Spinal cord (tissue), 10 donors: ENCODE measurements around the gene CUL1. TPM values are rescaled to one million over a fixed set of nuclear protein-coding genes. Genes with fewer than 3 reads are reported as not detected.

Source experiments
- DNase-seq, 6 donors: peaks; one replicate each; pipeline versions ENCODE4 v3.0.0 to v3.0.0-alpha.2; 2013 to 2015; ENCODE audit warnings: low spot score in 6 of 6, low read depth in 4 of 6
- H3K27ac ChIP-seq: one replicate; pipeline ENCODE4 v1.5.1; 2013; ENCODE audit warnings: low read depth, low read length, control low read depth
- H3K27me3 ChIP-seq: one replicate; pipeline ENCODE4 v1.6.1; 2013; ENCODE audit warnings: low read length; ENCODE audit not compliant: control insufficient read depth, insufficient read depth
- H3K36me3 ChIP-seq: one replicate; pipeline ENCODE4 v1.6.1; 2013; ENCODE audit warnings: low read length; ENCODE audit not compliant: control insufficient read depth, insufficient read depth
- H3K4me1 ChIP-seq: one replicate; pipeline ENCODE4 v1.6.1; 2013; ENCODE audit warnings: low read length; ENCODE audit not compliant: control insufficient read depth, insufficient read depth
- H3K4me3 ChIP-seq: one replicate; pipeline ENCODE4 v1.5.1; 2013; ENCODE audit warnings: low read depth, low read length, control low read depth
- H3K9me3 ChIP-seq: one replicate; pipeline ENCODE4 v1.6.1; 2013; ENCODE audit warnings: low read length; ENCODE audit not compliant: control insufficient read depth, insufficient read depth
- WGBS: methylation state at CpG from one replicate; pipeline ENCODE4 v1.1.5; 2013; ENCODE audit warnings: missing lambda C conversion rate; ENCODE audit not compliant: insufficient coverage; 5-methylcytosine and 5-hydroxymethylcytosine counted together
- polyA plus RNA-seq, 2 donors: library from polyadenylated mRNA; unstranded; fragments of 120-200 nt; gene quantifications; one replicate each; pipeline ENCODE4 v1.2.1, GENCODE V29; 2013; ENCODE audit not compliant: insufficient read length in 2 of 2
- total RNA-seq, 2 donors: library from RNA; depleted of rRNA in 1 of 2; stranded (reverse); fragments of 120-200 nt in 1 of 2; fragments of >200 nt in 1 of 2; gene quantifications; one replicate each; pipeline versions ENCODE4 v1.2.3 to v1.2.4, GENCODE V29; 2013 to 2014
- donor health status: healthy.

The CUL1 gene
- total and polyA plus RNA-seq, 4 donors, result 48.4 to 61.4 (median 53.1) TPM

GRCh38 chr7:148804343-148805235 is 105.9 kb downstream of the CUL1 start:
- Histone ChIP-seq H3K4me3 (no peak overlapping the region), H3K36me3 (peaks cover 45% of the 10 kb centered on the region), H3K9me3 (no peaks in the 10 kb centered on the region), H3K27ac (no peak overlapping the region), H3K4me1 (peaks cover 5% of the 10 kb centered on the region), H3K27me3 (no peaks in the 10 kb centered on the region)
- no peak for DNase-seq
- 84% methylated on average over 8 of the region's 10 CpGs for WGBS

DNA sequence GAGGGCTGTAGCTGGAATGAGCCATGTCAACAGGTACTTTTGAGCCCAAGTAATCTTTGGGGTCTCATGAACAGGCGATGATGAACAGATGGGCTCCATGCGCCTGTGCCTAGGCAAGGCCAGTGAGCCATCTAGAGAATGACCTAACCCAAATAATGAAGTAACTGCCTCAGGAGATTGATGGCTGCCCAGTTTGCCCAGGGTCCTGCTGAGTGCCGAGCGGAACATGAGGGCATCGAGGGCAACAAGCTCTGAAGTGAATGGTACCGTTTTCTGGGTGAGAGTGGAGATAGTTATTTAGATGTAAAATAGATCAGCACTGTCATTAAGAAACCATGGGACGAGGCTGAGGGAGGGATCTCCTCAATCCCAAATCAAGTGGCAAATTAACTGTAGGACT is 107.5 kb downstream of the CUL1 start:
- no peaks in the 10 kb centered on the region for H3K27me3 ChIP-seq
- peaks cover 43% of the 10 kb centered on the region for H3K36me3 ChIP-seq
- peaks cover 8% of the 10 kb centered on the region for H3K4me1 ChIP-seq
- no peak overlapping the region for H3K4me3 ChIP-seq
- 84% methylated on average over 6 of the region's 7 CpGs for WGBS
- no peak overlapping the region for H3K27ac ChIP-seq
- no peaks in the 10 kb centered on the region for H3K9me3 ChIP-seq
- no peak for DNase-seq

- no CpG with 5 or more reads among the region's 4 CpGs for WGBS
- no peak overlapping the region for H3K27ac ChIP-seq
- H3K27me3 ChIP-seq, result no peaks in the 10 kb centered on the region
- DNase-seq, result peak in 1 of 6 donors; percentile 60
- peaks cover 35% of the 10 kb centered on the region for H3K36me3 ChIP-seq
- no peaks in the 10 kb centered on the region for H3K9me3 ChIP-seq
- H3K4me1 ChIP-seq, result peaks cover 8% of the 10 kb centered on the region
- H3K4me3 ChIP-seq, result no peak overlapping the region
Measured at GRCh38 chr7:148807436-148807835, 108.7 kb downstream of the CUL1 start.

DNA sequence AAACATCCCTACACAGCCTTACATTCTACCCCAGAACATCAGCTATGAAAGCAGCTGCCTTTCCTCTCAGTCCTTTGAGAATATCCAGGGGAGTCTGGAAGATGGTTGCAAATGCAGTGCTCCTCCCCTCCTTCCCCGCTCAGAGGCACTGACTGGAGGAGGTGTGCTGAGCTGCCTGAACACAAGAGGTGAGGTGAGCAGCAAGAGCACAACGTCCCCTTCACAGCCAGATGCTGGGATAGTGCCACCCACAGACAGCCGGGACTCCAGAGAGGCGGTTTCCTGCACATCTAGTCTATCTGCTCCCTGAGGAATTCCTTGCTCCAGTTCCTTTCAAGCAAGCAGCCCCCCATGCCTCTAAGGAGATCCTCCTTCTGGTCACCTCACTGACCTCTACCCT is 111.2 kb downstream of the CUL1 start:
- DNase-seq, result peak in 1 of 6 donors; percentile 12
- Histone ChIP-seq H3K36me3 (peaks cover 21% of the 10 kb centered on the region), H3K4me1 (peaks cover 8% of the 10 kb centered on the region), H3K27me3 (no peaks in the 10 kb centered on the region), H3K4me3 (no peak overlapping the region), H3K9me3 (no peaks in the 10 kb centered on the region), H3K27ac (no peak overlapping the region)
- WGBS, result 55% methylated on average over 2 of the region's 4 CpGs

GRCh38 chr7:148811892-148812291 is 113.2 kb downstream of the CUL1 start:
- Histone ChIP-seq H3K36me3 (peaks cover 18% of the 10 kb centered on the region), H3K27ac (no peak overlapping the region), H3K27me3 (no peaks in the 10 kb centered on the region), H3K4me1 (peaks cover 8% of the 10 kb centered on the region), H3K9me3 (no peaks in the 10 kb centered on the region), H3K4me3 (no peak overlapping the region)
- DNase-seq, result no peak
- WGBS, result 93% methylated on average over 2 of the region's 4 CpGs

DNA sequence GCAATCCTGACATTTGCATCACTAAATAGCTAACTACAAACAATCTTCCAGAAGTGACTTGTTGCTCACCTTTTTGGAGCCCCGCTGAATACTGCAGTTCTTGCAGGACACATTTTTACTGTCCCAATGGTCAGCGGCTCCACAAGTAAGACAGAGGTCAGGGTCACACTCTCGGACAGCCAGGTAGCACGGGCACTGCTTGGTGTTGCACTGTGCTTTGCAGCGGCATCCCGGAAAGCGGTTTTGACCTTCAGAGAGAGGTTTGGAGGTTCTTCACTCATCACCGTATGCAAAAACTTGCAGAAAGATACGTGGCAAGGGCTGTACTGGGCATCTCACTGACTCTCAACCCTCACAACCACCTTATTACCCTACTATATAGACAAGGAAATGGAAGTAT is 115.2 kb downstream of the CUL1 start:
- WGBS, result 95% methylated on average over 8 of the region's 9 CpGs
- DNase-seq, result no peak
- peaks cover 13% of the 10 kb centered on the region for H3K36me3 ChIP-seq
- H3K9me3 ChIP-seq, result no peaks in the 10 kb centered on the region
- no peak overlapping the region for H3K27ac ChIP-seq
- no peaks in the 10 kb centered on the region for H3K27me3 ChIP-seq
- peaks cover 3% of the 10 kb centered on the region for H3K4me1 ChIP-seq
- H3K4me3 ChIP-seq, result no peak overlapping the region

DNA sequence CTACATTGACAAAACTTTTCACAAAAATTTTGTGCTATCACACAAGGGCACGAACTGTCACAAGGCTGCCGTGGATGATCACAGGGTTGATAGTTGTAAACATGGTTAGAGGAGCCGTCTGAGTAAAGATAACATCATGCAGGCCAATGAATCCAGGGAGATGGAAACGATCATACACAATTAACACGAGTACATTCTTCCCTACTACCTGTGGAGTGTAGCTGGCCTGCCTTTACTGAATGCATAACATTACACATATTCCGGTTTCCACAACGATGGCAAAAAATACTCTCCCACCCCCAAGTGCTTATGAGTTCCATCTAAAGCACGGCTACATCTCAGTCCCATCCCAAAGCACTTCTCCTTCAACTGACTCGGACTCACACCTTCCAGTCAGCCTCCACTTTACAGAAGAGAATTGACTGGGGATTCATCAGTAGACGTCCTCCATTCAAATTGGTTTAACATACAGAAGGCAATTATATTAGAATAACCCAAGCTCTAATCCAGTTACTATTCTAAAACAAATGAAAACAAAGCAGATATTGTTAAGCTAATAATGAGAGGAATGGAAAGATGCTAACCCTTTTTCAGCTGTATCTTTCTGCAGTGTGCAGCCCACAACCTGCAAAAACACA is 116.3 kb downstream of the CUL1 start:
- Histone ChIP-seq H3K9me3 (no peaks in the 10 kb centered on the region), H3K36me3 (peaks cover 10% of the 10 kb centered on the region), H3K27me3 (no peaks in the 10 kb centered on the region), H3K27ac (no peak overlapping the region), H3K4me1 (no peaks in the 10 kb centered on the region), H3K4me3 (no peak overlapping the region)
- no peak for DNase-seq
- 85% methylated on average over 7 of the region's 10 CpGs for WGBS

DNA sequence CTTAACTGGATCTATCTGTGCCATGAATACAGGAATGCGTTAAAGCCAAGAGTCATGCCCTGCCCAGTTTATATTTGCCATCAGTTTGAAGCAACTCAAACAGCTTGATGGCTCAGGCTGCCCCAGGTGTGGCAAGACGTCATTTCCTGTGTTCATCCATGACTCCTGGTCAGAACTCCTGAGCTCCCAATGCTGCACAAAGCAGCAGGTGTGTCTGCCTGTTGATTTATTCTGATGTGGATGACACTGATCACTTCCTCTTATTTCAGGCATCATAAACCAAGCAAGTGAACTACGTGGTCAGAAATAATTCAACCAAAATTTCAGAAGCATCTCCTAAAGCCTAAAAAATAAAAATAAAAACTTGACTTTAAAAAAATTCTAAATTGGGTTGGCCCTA is 116.9 kb downstream of the CUL1 start:
- Histone ChIP-seq H3K9me3 (no peaks in the 10 kb centered on the region), H3K4me3 (no peak overlapping the region), H3K27me3 (no peaks in the 10 kb centered on the region), H3K4me1 (no peaks in the 10 kb centered on the region), H3K36me3 (peaks cover 7% of the 10 kb centered on the region), H3K27ac (no peak overlapping the region)
- no peak for DNase-seq
- WGBS, result 69% methylated on average over 2 of the region's 3 CpGs

DNA sequence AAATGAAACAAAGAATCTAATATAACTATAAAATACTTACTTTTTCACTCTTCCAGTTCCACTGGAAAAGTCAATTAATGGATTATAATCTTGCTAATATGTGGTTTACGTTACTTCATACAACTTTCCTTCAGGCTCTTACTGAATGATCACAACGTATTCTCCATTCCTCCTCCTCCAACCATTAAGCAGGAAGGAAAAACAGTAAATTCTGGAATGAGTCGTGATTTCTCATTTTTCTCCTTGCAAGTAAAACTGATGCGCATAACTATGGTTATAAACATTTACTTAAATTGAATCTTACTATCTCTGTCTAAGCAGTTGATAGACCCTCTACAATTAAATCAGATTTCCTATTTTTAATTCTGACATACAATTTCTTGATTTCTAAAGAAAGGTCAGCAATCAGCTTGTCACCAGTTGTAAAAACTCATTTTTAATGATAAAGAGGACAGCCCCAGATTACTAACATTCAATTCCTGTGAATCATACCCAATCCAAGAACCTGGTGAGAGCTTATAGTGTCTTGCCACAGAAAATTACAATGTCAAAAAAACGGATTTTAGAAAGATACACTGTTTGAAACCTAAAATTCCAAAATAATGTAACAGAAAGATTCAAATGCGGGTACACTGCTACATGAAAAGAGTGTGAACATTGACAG is 121.1 kb downstream of the CUL1 start:
- DNase-seq, result no peak
- no peaks in the 10 kb centered on the region for H3K9me3 ChIP-seq

More for the DNA sequence above, 121.1 kb downstream of the CUL1 start:
- Histone ChIP-seq H3K27me3 (no peaks in the 10 kb centered on the region), H3K4me1 (no peaks in the 10 kb centered on the region), H3K4me3 (no peak overlapping the region), H3K27ac (no peak overlapping the region), H3K36me3 (peaks cover 2% of the 10 kb centered on the region)
- no CpG with 5 or more reads among the region's 6 CpGs for WGBS
